Measurements from ENCODE around the gene PTAFR.

The PTAFR gene, protein sequence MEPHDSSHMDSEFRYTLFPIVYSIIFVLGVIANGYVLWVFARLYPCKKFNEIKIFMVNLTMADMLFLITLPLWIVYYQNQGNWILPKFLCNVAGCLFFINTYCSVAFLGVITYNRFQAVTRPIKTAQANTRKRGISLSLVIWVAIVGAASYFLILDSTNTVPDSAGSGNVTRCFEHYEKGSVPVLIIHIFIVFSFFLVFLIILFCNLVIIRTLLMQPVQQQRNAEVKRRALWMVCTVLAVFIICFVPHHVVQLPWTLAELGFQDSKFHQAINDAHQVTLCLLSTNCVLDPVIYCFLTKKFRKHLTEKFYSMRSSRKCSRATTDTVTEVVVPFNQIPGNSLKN

DNA sequence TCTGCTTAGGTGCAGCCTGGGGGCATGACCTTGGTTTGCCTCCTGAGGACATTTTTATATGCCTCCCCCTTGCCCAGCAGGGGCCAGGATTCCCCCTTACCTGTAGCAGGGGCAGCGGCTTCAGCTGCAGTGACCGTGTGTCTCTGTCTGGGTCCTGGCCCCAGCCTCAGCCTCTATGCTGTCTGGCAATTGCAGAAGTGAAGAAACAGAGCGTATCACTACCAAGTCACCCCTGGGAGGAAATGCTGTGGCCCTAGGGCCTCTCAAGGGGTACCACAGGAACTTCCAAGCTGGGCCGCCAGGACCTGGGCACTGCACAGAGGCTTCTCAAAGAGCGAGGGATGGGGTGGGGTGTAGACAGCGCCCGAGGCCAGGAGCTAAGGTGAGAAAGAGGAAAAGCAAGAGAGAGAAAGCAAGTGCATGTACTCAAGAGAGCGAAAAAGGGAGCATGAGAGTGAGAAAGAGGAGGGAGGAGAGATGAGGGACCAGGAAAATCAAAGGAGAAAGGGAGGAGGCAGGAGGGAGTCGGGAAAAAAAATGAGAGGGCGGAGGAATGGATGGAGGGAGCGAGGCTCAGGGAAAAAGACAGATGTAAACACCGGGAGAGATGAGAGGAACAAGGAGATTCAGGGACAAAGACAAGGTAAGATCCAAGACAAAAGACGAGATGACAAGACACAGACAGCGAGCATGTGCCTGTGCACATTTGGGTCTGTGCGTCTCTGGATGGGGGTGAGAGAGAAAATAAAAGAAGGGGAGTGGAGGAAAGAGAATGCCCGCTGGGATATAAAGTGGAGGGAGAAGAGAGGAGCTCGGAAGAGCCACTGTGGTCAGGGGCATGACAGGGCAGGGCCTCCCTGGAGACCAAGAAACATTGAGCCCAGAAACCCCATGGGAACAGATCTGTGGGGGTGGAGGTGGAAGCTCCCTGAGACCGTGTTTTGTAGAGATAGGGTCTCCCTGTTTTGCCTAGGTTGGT, at the start of gene PTAFR:
PTAFR (minus strand) TSS at position 199 of the 979 bp plus-strand sequence. CDS start 25,669 bp downstream, outside the sequence.
- peak in 1 of 51 donors; percentile 22 for DNase-seq

DNA sequence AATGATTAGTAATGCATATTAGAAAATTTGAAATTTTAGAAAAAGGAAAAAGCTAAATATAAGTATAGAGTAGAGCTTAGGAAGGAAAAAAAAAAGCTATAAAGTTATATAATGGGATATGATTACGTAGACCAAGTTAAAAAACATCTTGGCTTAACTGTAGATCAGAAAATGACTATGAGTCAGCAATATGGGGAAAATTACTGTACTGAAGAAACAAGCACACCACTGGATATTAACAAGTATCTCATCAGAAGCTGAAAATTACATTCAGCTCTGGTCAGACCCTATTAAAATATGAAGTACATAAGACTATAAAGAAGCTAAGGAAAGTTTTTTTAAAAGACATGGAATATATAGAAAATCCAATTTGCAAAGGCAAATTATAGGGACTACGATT, 36.8 kb upstream of the PTAFR start:
- no peak for DNase-seq

DNA sequence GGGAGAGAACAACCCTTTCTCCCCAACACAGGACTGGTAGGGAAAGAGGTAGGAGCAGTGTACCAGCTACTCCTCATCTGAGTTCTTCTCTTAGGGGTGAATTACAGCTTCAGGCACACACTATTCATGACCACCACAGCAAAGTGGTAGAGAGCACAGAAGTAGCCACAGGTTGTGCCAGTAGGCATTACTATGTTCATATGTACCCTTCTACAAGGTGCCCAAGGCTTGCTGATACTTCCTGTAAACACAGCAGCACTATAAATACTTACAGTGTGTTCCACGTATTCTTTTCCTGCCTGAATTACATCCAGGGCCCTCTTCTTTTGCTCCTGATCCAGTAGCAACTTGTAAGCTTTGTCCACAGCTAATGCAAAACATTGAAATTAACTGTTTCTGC, 33.2 kb upstream of the PTAFR start:
- DNase-seq = no peak

DNA sequence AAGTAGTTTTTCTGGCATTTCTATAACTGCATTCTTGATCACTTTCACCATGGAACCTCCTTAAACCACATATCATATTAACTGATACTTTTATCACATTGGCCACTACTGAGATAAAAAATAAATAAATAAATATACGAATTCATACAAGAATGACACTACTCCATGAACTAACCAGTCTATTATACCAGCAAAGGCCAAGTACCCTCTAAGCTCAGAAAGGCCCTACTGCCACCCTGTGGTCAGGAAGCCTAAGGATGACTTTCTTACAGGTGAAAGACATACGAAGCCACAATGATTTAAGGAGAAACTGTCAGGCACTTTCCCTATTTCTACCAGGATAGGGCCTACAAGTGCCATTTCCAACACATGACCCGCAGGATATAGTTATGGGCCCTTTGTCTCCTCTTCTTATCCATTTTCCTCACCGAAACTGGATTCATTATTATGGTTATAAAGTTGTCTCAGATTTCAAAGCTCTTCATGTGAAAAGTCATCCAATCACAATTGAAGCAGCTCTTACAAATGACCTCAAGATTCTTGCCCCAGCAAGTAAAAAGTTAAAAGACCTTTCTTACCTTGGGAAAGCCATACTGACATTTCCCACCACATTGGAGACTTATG, 32.4 kb upstream of the PTAFR start:
- peak in 34 of 51 donors; percentile 2 to 75 (median 31) for DNase-seq

DNA sequence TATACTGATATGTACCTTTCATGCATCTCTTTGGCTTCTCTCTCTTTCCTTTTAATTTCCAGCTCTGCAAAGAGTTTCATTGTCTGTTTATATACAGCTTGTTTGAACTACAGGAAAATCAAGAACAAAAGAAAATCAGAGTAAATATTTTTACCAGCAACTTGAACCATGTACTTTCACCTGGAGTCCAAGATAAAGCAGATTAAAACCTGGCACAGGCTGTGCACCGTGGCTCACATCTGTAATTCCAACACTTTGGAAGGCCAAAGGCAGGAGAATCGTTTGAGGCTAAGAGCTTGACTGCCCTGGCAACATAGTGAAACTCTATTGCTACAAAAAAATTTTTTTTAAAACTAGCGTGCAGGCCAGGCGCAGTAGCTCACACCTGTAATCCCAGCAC, 28.8 kb upstream of the PTAFR start:
- DNase-seq = no peak

DNA sequence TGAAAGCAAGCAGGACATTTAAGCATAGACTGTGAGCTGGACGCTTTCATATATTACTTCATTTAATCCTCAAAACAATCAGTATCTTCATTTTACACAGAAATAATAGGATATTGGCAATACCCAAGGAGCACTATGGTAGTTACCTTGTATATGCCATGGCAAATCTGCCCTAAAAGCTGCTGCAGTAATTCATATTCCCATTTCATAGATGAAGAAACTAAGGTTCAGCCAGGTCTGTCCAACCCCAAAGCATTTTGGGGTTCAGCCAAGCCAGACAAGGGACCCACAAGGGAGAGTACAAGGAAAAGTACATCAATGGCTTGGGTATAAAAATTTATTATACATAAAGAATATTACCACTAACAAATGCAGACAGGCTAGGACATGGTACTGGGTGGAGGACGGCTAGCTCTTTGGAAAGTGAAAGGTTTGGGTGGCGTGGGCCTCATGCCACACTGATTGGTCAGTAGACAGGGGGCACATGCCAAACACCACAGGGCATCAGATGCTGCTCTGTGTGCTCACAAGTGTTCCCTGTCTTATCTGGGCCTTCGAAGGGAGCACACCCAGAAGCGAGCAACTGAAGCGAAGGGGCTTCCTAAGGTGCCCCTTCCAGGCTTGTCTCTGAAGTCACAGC, 23.9 kb upstream of the PTAFR start:
- DNase-seq = no peak

DNA sequence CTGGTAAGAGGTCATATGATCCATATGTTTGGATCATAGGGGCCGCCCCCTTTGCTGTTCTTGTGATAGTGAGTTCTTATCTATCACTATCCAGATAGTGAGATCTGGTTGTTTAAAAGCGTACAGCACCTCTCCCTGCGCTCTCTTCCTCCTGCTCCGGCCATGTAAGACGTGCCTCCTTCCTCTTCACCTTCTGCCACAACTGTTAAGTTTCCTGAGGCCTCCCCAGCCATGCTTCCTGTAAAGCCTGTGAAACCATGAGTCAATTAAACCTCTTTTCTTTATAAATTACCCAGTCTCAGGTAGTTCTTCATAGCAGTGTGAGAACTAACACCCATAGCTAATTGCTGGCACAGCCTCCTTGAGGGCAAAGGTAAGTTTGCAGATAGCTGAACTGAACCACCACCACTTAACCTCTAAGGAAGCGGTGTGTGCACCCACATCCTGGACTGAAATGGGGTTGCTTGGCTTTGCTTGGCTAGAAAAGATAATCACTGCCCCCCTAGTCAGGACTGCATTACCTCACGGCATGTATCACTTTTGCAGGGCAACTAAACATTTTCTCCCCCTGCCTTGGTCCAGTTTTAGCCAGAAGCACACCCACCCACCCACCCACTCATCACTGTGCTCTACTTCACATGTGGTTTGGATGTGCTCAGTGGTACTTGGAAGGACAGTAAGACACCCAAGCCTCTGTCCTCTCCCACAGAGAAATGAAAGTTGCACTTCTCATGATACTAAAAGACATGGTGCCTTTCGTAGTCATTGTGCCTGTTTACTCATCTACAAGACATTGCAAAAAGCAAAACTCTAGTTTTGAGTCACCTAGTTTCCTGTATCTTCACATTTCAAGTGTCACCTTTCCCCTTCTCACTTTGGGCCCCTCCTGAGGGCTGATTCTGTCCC, 23.1 kb upstream of the PTAFR start:
- DNase-seq = no peak

DNA sequence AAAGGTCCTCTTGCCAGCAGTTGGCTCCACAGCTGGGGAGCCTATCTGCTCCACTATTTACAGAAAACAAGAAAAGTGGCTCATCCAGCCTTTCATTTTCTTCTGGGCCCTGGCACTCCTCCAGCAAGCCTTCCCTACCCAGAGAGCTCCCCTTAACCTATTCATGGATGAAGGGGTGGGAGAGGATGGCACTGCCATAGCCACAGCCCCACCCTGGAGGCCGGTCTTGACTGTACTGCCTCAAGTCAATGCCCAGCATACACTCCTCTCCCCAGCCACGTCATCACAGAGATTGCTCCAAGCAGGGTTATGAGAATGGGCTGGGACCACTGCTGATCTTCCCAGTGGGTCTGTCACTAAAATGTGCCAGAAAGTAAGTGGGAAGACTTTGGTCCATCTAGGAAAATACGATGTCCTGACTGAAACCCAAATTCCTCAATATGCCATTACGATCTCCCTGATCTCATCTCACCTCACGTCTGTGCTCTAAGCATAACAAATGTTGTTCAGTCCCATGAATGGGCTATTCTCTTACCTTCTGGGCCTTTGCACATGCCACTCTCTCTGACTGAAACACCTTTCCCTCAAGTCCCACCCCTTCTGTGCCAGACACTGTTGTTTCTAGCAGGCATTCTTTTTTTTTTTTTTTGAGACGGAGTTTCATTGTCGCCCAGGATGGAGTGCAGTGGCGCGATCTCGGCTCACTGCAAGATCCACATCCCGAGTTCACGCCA, 21.4 kb upstream of the PTAFR start:
- no peak for DNase-seq

DNA sequence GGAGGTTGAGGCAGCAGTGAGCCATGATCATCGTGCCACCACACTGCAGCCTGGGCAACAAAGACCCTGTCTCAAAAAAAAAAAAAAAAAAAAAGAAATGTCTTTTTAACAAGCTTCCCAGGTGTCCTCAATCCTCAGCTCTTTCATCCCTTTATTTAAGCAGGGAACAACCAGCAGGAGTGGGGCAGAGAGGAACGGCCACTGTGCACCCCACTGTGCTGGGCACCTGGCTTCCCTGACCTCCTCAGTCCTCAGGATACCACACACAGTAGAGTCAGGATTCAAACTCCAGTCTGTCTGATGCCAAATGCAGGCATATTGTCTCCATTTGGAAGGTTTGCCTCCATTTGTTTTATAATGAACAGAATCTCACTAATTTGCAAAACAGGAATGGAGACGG, 19.8 kb upstream of the PTAFR start:
- no peak for DNase-seq

DNA sequence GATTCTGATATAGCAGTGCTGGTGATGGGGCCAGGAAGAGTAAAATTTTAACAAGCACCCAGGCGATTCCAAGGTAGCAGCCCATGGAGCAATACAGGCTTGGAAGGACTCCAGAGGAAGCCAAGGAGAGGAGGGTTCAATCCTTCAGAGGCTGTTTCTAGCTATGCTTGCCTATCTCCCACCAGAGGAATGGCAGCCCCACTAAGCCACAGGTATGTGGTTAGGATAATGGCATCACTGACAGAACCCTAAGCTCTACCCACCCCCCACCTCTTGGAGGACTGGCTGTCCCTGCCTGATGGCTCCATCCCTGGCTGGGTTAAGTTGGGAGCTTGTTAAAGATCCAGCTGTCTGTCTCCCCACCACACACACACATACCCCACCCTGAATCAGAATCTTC, 19.3 kb upstream of the PTAFR start:
- DNase-seq = no peak

DNA sequence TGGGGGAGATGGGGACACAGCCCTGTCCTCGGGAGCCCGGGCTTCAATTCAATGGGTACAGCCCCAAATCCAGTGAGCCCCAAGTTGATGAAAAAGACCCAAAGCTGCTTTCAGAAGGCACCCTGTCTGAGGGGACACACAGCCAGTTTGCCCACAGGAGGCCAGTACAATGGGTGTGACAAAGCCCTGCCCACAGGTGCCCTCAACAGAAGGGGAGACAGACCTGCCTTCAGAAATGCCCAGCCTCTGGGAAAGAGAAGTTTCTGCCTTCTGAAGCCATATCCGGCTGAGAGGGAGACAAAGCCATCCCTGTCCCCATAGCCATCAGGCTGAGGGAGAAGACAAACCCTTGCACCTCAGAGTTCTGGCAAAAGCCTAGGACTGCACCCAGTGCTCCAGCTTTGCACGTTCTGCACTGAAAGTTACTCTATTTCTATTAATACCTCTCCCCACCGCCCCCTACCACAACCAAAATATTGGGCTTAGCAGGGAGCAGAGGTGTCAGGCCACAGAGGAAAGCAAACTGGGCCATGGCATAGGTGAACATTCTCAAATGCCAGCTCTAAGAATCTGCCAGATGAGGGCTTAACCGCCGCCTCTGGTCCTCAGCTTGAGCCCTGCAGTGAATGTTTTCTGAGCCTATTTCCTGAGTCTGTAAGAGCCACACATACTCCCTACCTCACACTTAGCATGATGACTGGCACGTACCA, 18.0 kb upstream of the PTAFR start:
- DNase-seq = no peak

DNA sequence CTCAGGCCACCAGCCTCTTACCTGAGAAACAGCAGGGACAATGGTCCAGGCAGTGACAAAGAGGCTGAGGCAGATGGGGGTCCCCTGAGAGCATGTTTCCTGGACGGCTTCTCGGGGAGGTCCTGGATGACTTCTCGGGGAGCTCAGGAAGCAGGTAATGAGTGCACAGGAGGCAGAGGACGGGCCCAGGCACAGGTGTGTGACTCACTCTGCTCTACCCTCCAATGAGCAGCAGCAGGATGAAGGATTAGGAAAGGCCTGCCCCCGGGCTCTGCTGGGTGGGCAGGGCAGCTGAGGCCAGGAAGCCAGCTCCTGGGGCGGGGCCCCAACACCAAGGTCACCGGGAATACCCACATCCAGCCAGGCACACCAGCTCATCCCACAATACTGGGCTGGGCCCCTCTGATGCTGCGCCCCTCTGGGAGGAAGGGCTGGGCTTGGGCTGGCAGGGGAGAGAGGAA, 17.2 kb upstream of the PTAFR start:
- no peak for DNase-seq

DNA sequence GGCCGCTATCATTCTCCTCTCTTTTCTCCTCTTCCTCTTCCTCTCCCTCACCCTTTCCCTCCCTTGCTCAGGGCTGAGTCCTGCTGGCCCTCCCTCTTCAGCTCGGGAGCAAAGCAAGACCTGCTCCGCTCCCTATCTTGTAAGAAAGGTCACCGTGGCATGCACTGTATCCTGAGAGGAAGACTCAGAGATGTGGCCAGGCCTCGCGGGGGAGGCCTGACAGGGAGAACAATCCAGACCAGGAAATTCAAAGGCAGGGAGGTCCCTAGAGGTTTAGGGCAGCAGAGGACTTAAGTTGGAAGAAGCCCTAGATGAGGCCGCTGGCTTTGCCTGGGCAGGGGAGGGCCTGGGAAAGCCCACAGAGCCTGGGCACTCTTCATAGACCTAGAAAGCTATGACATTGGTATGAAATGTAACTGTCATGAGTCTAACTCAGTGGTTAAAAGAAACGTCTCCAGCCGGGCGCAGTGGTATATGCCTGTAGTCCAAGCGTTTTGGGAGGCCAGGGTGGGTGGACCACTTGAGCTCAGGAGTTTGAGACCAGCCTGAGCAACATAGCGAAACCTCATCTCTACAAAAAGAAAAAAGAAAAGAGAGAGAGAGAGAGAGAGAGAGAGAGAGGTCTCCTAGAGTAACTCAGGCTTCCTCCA, 14.6 kb upstream of the PTAFR start:
- no peak for DNase-seq

DNA sequence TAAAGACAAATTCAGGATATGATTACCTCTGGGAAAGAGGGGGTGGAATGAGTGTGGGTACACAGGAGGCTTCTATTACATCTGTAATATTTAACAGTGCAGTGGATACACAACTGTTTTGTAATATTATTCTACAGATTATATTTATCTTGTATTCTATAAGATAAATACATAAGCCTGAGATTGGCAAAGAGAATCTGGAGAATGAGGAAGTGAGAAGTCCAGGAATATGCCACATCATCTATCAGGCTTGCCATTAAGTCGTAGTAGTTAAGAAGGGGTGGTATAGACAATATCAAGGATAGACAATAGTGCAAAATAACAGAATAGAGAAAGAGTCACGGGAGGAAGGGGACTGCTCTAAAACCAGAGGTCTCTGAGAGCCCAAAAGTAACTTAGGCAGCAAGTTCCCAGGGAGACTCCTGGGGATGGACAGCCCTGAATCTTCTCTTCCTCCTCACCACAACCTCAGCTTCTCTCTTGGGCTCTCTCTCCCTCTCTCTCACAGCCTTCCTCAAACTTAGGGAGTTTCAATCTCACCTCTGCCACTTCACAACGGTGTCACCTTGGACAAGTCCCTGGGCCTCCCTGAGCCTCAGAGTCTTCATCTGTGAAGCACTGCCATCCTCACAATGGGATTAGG, 14.0 kb upstream of the PTAFR start:
- DNase-seq = no peak

DNA sequence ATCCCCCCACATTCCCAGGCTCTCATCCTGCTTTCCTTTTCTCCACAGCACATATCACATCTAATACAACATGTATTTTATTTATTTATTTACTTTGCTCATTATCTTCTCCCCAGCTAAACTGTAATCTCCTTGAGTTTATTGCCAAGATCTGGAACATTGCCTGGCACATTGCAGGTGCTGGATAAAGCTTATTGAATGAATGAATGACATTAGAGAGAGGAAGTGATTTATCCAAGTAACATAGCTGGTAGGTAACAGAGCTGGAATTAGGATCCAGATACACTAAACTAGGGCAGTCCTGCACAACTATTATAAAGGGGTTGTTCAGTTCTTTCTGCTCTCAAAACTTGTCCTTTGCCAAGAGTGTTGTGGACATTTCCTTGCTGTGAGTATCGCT, 8.6 kb upstream of the PTAFR start:
- no peak for DNase-seq

DNA sequence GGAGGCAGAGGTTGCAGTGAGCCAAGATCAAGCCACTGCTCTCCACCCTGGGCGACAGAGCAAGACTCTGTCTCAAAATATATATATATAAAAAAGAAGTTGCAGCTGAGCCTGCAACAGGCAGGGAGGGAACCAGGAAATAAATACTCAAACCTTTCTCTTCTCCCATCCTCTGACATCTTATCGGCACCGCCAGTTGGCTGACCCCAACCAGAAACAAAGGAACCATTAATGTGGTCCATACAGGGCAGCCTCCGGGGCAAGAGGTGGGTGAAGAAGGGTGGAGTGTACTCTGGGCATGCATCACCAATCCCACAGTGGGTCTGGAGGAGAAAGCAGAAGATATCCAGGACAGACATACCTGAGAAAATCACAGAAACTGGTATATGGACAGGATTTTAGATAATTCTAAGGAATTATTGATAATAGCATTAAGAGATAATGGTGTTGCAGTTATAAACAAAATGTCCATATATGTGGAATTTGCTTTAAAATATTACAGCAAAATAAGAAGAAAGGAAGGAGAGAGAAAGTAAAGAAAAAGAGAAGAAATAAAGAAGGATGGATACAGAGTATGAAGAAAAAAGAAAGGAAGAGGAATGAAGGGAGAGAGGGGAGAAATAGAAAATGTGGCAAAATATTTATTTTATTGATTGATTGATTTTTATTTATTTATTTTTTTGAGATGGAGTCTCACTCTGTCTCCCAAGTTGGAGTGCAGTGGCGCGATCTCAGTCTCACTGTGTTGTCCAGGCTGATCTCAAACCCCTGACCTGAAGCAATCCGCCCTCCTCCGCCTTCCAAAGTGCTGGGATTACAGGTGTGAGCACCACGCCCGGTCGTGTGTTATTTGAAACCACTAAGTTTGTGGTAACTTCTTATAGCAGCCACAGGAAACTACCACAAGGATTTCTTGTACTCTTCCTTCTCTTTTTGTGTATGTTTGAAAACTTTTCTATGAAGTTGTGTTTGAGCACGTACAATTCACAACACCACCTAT, 4.1 kb upstream of the PTAFR start:
- no peak for DNase-seq
